WTC11 (cell line): ENCODE results near the gene BOC. TPM values are rescaled to one million over a fixed set of nuclear protein-coding genes. Genes with fewer than 3 reads are reported as not detected.
"Not testable (repeated sequence)": the region's sequence is repeated elsewhere in the genome, so short reads cannot be mapped to it uniquely, and the experiment has no call there.

Experiments
- ATAC-seq: fragments of 200-7000 bp; cut with Tn5 transposase; 2 replicates; pipeline ENCODE4 v1.10.0; 2021; ENCODE audit warnings: mild to moderate bottlenecking, moderate library complexity
- CTCF ChIA-PET: fragments of 300-600 bp; sonication (Branson Sonifier 250); formaldehyde crosslinking; loops from one replicate; lab custom pipeline; 2021; ENCODE audit warnings: antibody characterized with exemption; lab: Charles Lee
- POLR2A ChIA-PET: fragments of 350-600 bp; sonication (Branson Sonifier 250); formaldehyde crosslinking; loops from one replicate; lab custom pipeline; 2021; ENCODE audit warnings: antibody characterized with exemption; lab: Charles Lee
- DNase-seq: peaks from one replicate; pipeline ENCODE4 v3.0.0; 2021; ENCODE audit warnings: low spot score
- H3K27ac Mint-ChIP-seq: 2 replicates; pipeline ENCODE4 v1.8.0; 2021; ENCODE audit warnings: mixed read lengths
- H3K27me3 Mint-ChIP-seq: 2 replicates; pipeline ENCODE4 v1.8.0; 2021; ENCODE audit warnings: low read depth, mild to moderate bottlenecking, moderate library complexity, mixed read lengths
- H3K36me3 Mint-ChIP-seq: 2 replicates; pipeline ENCODE4 v1.8.0; 2021; ENCODE audit warnings: mixed read lengths
- H3K4me1 Mint-ChIP-seq: 2 replicates; pipeline ENCODE4 v1.8.0; 2022; ENCODE audit warnings: mixed read lengths
- H3K4me3 Mint-ChIP-seq: 2 replicates; pipeline ENCODE4 v1.8.0; 2021; ENCODE audit warnings: mild to moderate bottlenecking, moderate library complexity, mixed read lengths
- H3K9me3 Mint-ChIP-seq: 2 replicates; pipeline ENCODE4 v1.8.0; 2021; ENCODE audit warnings: mixed read lengths
- ATF1 ChIP-seq: sonication (generic); formaldehyde crosslinking; IDR thresholded peaks from 2 replicates; pipeline ENCODE4 v1.8.1; 2023; ENCODE audit warnings: mild to moderate bottlenecking, moderate library complexity, missing genetic modification reagents
- EMX1 ChIP-seq: fragments of 250-450 bp; sonication (Bioruptor Pico); IDR thresholded peaks from 2 replicates; pipeline ENCODE4 v1.8.0; 2021; ENCODE audit warnings: mild to moderate bottlenecking
- ESRRA ChIP-seq: sonication (generic); formaldehyde crosslinking; IDR thresholded peaks from 2 replicates; pipeline ENCODE4 v1.8.1; 2022; ENCODE audit warnings: mild to moderate bottlenecking, missing genetic modification reagents, borderline replicate concordance
- GABPB1 ChIP-seq: sonication (generic); formaldehyde crosslinking; IDR thresholded peaks from 2 replicates; pipeline ENCODE4 v1.8.1; 2023; ENCODE audit warnings: mild to moderate bottlenecking, missing genetic modification reagents
- GRHL2 ChIP-seq: fragments of 250-450 bp; sonication (Bioruptor Pico); IDR thresholded peaks from 2 replicates; pipeline ENCODE4 v1.8.0; 2022; ENCODE audit warnings: mild to moderate bottlenecking, moderate library complexity; ENCODE audit not compliant: insufficient replicate concordance, severe bottlenecking
- GTF2I ChIP-seq: fragments of 250-450 bp; sonication (Bioruptor Pico); conservative IDR thresholded peaks from 2 replicates; pipeline ENCODE4 v1.4.0; 2021; ENCODE audit warnings: mild to moderate bottlenecking
- HMGA2 ChIP-seq: fragments of 250-450 bp; sonication (Bioruptor Pico); IDR thresholded peaks from 2 replicates; pipeline ENCODE4 v1.4.0; 2021; ENCODE audit warnings: mild to moderate bottlenecking, moderate library complexity
- JAZF1 ChIP-seq: fragments of 250-450 bp; sonication (Bioruptor Pico); IDR thresholded peaks from 2 replicates; pipeline ENCODE4 v1.9.0; 2021; ENCODE audit warnings: moderate library complexity, mild to moderate bottlenecking, inconsistent platforms
- MXD4 ChIP-seq: fragments of 250-450 bp; sonication (Bioruptor Pico); IDR thresholded peaks from 2 replicates; pipeline ENCODE4 v1.8.0; 2021; ENCODE audit warnings: mild to moderate bottlenecking, moderate library complexity, borderline replicate concordance
- NFYB ChIP-seq: sonication (generic); formaldehyde crosslinking; conservative IDR thresholded peaks from 2 replicates; pipeline ENCODE4 v1.8.0; 2022; ENCODE audit warnings: low read depth, missing genetic modification reagents
- total RNA-seq: library from RNA; stranded (reverse); gene quantifications from 3 replicates; pipeline ENCODE4 v1.2.3, GENCODE V29; 2021
- TF ChIP-seq, protein P1 (sequence below): sonication (generic); formaldehyde crosslinking; IDR thresholded peaks from 2 replicates; pipeline ENCODE4 v1.8.0; 2023; ENCODE audit warnings: mild to moderate bottlenecking, missing genetic modification reagents
- TF ChIP-seq, protein P2 (sequence below): sonication (generic); formaldehyde crosslinking; IDR thresholded peaks from 2 replicates; pipeline ENCODE4 v1.8.1; 2022; ENCODE audit warnings: mild to moderate bottlenecking, missing genetic modification reagents, moderate library complexity, borderline replicate concordance
- TF ChIP-seq, protein P3 (sequence below): sonication (generic); formaldehyde crosslinking; IDR thresholded peaks from 2 replicates; pipeline ENCODE4 v1.8.0; 2022; ENCODE audit warnings: missing genetic modification reagents
- TF ChIP-seq, protein P4 (sequence below): sonication (generic); formaldehyde crosslinking; IDR thresholded peaks from 2 replicates; pipeline ENCODE4 v1.8.1; 2023; ENCODE audit warnings: mild to moderate bottlenecking, missing genetic modification reagents, moderate library complexity

Gene BOC
- total RNA-seq, 1 experiment from 2014 or later: 8.0 TPM

DNA sequence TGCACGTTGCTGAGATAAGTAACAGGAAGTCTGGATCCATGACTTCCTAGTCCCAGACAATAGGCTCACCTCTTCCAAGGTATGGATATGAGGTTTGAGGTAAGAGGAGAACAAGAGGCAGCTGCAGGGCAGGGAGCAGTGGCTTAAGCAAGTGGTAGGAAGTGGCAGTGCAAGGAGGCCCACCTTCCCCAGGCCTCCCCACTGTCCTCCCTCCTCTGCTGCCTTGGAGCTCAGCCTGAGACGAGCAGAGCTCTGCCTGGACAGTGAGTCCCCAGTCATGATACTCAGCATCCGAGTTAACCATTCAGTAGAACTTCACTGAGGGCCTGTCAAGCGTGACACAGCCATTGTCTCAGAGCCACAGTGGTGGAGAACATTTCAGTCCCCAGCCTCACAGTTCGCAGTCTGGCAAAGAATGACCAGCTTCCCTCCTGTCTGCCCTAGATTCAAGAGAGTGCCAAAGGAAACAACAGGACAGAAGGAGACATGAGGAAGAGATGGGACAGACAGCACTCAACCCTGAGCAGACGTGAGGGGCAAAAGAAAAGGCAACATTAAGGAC is 41.4 kb upstream of the BOC start (continued):
- TF ChIP-seq NFYB (CRISPR knock-in tag) (no peak), GTF2I (no peak), MXD4 (CRISPR knock-in tag) (no peak), GABPB1 (CRISPR knock-in tag) (no peak)

DNA sequence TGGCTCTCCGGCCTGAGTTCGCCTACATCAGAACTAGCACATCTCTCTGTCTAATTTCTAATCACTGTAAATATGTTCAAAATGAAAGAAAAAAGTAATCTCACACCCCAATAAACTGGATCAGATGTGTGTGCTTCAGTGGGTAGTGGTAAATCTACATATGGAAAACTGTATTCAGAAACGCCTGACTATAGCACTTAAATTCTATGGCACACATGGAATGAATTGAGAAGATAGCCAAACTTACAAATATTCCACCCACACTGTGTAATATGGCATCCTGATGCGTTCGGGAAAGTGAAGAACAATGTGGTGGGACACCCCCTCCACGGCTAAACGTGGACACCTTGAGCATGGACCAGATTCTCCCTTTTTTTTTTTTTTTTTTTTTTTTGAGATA is 40.6 kb upstream of the BOC start:
- peaks cover 17% of the 10 kb centered on the region for H3K4me1 Mint-ChIP-seq
- TF ChIP-seq ATF1 (CRISPR knock-in tag) (no peak), ESRRA (CRISPR knock-in tag) (no peak), GRHL2 (no peak), EMX1 (no peak), HMGA2 (no peak), JAZF1 (no peak)
- TF ChIP-seq, protein P1, sequence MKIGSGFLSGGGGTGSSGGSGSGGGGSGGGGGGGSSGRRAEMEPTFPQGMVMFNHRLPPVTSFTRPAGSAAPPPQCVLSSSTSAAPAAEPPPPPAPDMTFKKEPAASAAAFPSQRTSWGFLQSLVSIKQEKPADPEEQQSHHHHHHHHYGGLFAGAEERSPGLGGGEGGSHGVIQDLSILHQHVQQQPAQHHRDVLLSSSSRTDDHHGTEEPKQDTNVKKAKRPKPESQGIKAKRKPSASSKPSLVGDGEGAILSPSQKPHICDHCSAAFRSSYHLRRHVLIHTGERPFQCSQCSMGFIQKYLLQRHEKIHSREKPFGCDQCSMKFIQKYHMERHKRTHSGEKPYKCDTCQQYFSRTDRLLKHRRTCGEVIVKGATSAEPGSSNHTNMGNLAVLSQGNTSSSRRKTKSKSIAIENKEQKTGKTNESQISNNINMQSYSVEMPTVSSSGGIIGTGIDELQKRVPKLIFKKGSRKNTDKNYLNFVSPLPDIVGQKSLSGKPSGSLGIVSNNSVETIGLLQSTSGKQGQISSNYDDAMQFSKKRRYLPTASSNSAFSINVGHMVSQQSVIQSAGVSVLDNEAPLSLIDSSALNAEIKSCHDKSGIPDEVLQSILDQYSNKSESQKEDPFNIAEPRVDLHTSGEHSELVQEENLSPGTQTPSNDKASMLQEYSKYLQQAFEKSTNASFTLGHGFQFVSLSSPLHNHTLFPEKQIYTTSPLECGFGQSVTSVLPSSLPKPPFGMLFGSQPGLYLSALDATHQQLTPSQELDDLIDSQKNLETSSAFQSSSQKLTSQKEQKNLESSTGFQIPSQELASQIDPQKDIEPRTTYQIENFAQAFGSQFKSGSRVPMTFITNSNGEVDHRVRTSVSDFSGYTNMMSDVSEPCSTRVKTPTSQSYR (CRISPR knock-in tag): no peak
- TF ChIP-seq, protein P2, sequence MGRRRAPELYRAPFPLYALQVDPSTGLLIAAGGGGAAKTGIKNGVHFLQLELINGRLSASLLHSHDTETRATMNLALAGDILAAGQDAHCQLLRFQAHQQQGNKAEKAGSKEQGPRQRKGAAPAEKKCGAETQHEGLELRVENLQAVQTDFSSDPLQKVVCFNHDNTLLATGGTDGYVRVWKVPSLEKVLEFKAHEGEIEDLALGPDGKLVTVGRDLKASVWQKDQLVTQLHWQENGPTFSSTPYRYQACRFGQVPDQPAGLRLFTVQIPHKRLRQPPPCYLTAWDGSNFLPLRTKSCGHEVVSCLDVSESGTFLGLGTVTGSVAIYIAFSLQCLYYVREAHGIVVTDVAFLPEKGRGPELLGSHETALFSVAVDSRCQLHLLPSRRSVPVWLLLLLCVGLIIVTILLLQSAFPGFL (CRISPR knock-in tag): no peak
- TF ChIP-seq, protein P3, sequence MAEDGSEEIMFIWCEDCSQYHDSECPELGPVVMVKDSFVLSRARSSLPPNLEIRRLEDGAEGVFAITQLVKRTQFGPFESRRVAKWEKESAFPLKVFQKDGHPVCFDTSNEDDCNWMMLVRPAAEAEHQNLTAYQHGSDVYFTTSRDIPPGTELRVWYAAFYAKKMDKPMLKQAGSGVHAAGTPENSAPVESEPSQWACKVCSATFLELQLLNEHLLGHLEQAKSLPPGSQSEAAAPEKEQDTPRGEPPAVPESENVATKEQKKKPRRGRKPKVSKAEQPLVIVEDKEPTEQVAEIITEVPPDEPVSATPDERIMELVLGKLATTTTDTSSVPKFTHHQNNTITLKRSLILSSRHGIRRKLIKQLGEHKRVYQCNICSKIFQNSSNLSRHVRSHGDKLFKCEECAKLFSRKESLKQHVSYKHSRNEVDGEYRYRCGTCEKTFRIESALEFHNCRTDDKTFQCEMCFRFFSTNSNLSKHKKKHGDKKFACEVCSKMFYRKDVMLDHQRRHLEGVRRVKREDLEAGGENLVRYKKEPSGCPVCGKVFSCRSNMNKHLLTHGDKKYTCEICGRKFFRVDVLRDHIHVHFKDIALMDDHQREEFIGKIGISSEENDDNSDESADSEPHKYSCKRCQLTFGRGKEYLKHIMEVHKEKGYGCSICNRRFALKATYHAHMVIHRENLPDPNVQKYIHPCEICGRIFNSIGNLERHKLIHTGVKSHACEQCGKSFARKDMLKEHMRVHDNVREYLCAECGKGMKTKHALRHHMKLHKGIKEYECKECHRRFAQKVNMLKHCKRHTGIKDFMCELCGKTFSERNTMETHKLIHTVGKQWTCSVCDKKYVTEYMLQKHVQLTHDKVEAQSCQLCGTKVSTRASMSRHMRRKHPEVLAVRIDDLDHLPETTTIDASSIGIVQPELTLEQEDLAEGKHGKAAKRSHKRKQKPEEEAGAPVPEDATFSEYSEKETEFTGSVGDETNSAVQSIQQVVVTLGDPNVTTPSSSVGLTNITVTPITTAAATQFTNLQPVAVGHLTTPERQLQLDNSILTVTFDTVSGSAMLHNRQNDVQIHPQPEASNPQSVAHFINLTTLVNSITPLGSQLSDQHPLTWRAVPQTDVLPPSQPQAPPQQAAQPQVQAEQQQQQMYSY (CRISPR knock-in tag): no peak
- TF ChIP-seq, protein P4, sequence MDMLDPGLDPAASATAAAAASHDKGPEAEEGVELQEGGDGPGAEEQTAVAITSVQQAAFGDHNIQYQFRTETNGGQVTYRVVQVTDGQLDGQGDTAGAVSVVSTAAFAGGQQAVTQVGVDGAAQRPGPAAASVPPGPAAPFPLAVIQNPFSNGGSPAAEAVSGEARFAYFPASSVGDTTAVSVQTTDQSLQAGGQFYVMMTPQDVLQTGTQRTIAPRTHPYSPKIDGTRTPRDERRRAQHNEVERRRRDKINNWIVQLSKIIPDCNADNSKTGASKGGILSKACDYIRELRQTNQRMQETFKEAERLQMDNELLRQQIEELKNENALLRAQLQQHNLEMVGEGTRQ (CRISPR knock-in tag): no peak
- no peak overlapping the region for H3K4me3 Mint-ChIP-seq
- DNase-seq: no peak
- H3K27ac Mint-ChIP-seq: no peak overlapping the region
- H3K27me3 Mint-ChIP-seq: no peaks in the 10 kb centered on the region; the same call in 1 of the 2 replicates
- peaks cover 5% of the 10 kb centered on the region for H3K9me3 Mint-ChIP-seq
- ChIA-PET CTCF (no interaction called here), POLR2A (no interaction called here)
- ATAC-seq: no peak
- no peaks in the 10 kb centered on the region for H3K36me3 Mint-ChIP-seq

DNA sequence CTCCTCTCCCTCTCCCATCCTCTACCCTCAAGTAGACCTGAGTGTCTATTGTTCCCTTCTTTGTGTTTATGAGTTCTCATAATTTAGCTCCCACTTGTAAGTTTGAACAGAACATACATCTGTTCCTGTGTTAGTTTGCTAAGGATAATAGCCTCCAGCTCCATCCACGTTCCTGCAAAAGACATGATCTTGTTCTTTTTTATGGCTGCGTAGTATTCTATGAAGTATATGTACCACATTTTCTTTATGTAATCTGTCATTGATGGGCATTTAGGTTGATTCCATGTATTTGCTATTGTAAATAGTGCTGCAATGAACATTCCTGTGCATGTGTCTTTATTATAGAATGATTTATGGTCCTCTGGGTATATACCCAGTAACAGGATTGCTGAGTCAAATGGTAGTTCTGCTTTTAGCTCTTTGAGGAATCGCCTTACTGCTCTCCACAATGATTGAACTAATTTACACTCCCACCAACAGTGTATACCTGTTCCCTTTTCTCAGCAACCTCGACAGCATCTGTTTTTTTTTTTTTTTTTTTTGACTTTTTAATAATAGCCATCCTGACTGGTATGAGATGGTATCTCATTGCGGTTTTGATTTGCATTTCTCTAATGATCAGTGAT is 39.6 kb upstream of the BOC start:
- CTCF ChIA-PET, H3K27me3 Mint-ChIP-seq, H3K27ac Mint-ChIP-seq, DNase-seq, H3K4me3 Mint-ChIP-seq, H3K9me3 Mint-ChIP-seq, H3K36me3 Mint-ChIP-seq, POLR2A ChIA-PET, ATAC-seq: not testable (repeated sequence)
- H3K4me1 Mint-ChIP-seq: peaks cover 17% of the 10 kb centered on the region
